ENCODE results near the gene CNNM4. TPM values are rescaled to one million over a fixed set of nuclear protein-coding genes. Genes with fewer than 3 reads are reported as not detected.
A peak's percentile ranks its signal among the peaks of the same experiment; 100 is the strongest.

Gene CNNM4
- total RNA-seq, 1 donor, result 5.5 TPM

- Histone ChIP-seq H3K9me3 (ENCODE audit: low read depth, low read length) (no peaks in the 10 kb centered on the region), H3K4me3 (ENCODE audit: low read length) (no peak overlapping the region), H3K4me1 (ENCODE audit: insufficient read depth, low read length) (peaks cover 14% of the 10 kb centered on the region), H3K27me3 (ENCODE audit: insufficient read depth, low read length) (no peaks in the 10 kb centered on the region)
Observed at GRCh38 chr2:96747061-96747617, 13.6 kb upstream of the CNNM4 start.

- no peaks in the 10 kb centered on the region for H3K9me3 ChIP-seq (ENCODE audit: low read depth, low read length)
- peaks cover 9% of the 10 kb centered on the region for H3K4me1 ChIP-seq (ENCODE audit: insufficient read depth, low read length)
- no peak overlapping the region for H3K4me3 ChIP-seq (ENCODE audit: low read length)
- H3K27me3 ChIP-seq (ENCODE audit: insufficient read depth, low read length), result no peaks in the 10 kb centered on the region
Observed at GRCh38 chr2:96751800-96752199, 8.9 kb upstream of the CNNM4 start.

- H3K4me3 ChIP-seq (ENCODE audit: low read length), result no peak overlapping the region
- H3K9me3 ChIP-seq (ENCODE audit: low read depth, low read length), result no peaks in the 10 kb centered on the region
- no peaks in the 10 kb centered on the region for H3K4me1 ChIP-seq (ENCODE audit: insufficient read depth, low read length)
- no peaks in the 10 kb centered on the region for H3K27me3 ChIP-seq (ENCODE audit: insufficient read depth, low read length)
Observed at GRCh38 chr2:96753661-96754282, 6.9 kb upstream of the CNNM4 start.

- Histone ChIP-seq H3K9me3 (ENCODE audit: low read depth, low read length) (no peaks in the 10 kb centered on the region), H3K4me1 (ENCODE audit: insufficient read depth, low read length) (peaks cover 3% of the 10 kb centered on the region), H3K4me3 (ENCODE audit: low read length) (no peak overlapping the region), H3K27me3 (ENCODE audit: insufficient read depth, low read length) (no peaks in the 10 kb centered on the region)
Observed at GRCh38 chr2:96754317-96754716, 6.4 kb upstream of the CNNM4 start.

GRCh38 chr2:96756788-96757476 lies 3.8 kb upstream of the CNNM4 start:
- H3K4me3 ChIP-seq (ENCODE audit: low read length), result no peak overlapping the region
- H3K27me3 ChIP-seq (ENCODE audit: insufficient read depth, low read length), result no peaks in the 10 kb centered on the region
- peaks cover 26% of the 10 kb centered on the region for H3K4me1 ChIP-seq (ENCODE audit: insufficient read depth, low read length)
- H3K9me3 ChIP-seq (ENCODE audit: low read depth, low read length), result no peaks in the 10 kb centered on the region

- no peaks in the 10 kb centered on the region for H3K9me3 ChIP-seq (ENCODE audit: low read depth, low read length)
- H3K4me1 ChIP-seq (ENCODE audit: insufficient read depth, low read length), result peaks cover 31% of the 10 kb centered on the region
- H3K4me3 ChIP-seq (ENCODE audit: low read length), result no peak overlapping the region
- no peaks in the 10 kb centered on the region for H3K27me3 ChIP-seq (ENCODE audit: insufficient read depth, low read length)
Observed at GRCh38 chr2:96757477-96757860, 3.2 kb upstream of the CNNM4 start.

GRCh38 chr2:96758987-96759386 lies 1.7 kb upstream of the CNNM4 start:
- H3K4me1 ChIP-seq (ENCODE audit: insufficient read depth, low read length), result peaks cover 46% of the 10 kb centered on the region
- H3K4me3 ChIP-seq (ENCODE audit: low read length), result no peak overlapping the region
- no peaks in the 10 kb centered on the region for H3K27me3 ChIP-seq (ENCODE audit: insufficient read depth, low read length)
- no peaks in the 10 kb centered on the region for H3K9me3 ChIP-seq (ENCODE audit: low read depth, low read length)

GRCh38 chr2:96759548-96759947 lies 1.2 kb upstream of the CNNM4 start:
- no peaks in the 10 kb centered on the region for H3K27me3 ChIP-seq (ENCODE audit: insufficient read depth, low read length)
- H3K4me1 ChIP-seq (ENCODE audit: insufficient read depth, low read length), result peaks cover 52% of the 10 kb centered on the region

GRCh38 chr2:96760986-96761832 lies 507 bp downstream of the CNNM4 start:
- no peaks in the 10 kb centered on the region for H3K27me3 ChIP-seq (ENCODE audit: insufficient read depth, low read length)
- H3K9me3 ChIP-seq (ENCODE audit: low read depth, low read length), result no peaks in the 10 kb centered on the region
- H3K4me1 ChIP-seq (ENCODE audit: insufficient read depth, low read length), result peaks cover 60% of the 10 kb centered on the region
- peak overlapping the region; percentile 58 for H3K4me3 ChIP-seq (ENCODE audit: low read length)

More at GRCh38 chr2:96759548-96759947, 1.2 kb upstream of the CNNM4 start:
- Histone ChIP-seq H3K9me3 (ENCODE audit: low read depth, low read length) (no peaks in the 10 kb centered on the region), H3K4me3 (ENCODE audit: low read length) (no peak overlapping the region)

GRCh38 chr2:96762529-96763311 lies 2.0 kb downstream of the CNNM4 start:
- H3K27me3 ChIP-seq (ENCODE audit: insufficient read depth, low read length), result no peaks in the 10 kb centered on the region
- peaks cover 72% of the 10 kb centered on the region for H3K4me1 ChIP-seq (ENCODE audit: insufficient read depth, low read length)
- no peaks in the 10 kb centered on the region for H3K9me3 ChIP-seq (ENCODE audit: low read depth, low read length)
- H3K4me3 ChIP-seq (ENCODE audit: low read length), result peak overlapping the region; percentile 29

GRCh38 chr2:96763511-96764252 lies 3.0 kb downstream of the CNNM4 start:
- Histone ChIP-seq H3K27me3 (ENCODE audit: insufficient read depth, low read length) (no peaks in the 10 kb centered on the region), H3K4me1 (ENCODE audit: insufficient read depth, low read length) (peaks cover 81% of the 10 kb centered on the region), H3K9me3 (ENCODE audit: low read depth, low read length) (no peaks in the 10 kb centered on the region), H3K4me3 (ENCODE audit: low read length) (peak overlapping the region; percentile 29)

GRCh38 chr2:96764253-96764637 lies 3.5 kb downstream of the CNNM4 start:
- peak overlapping the region; percentile 6 for H3K4me3 ChIP-seq (ENCODE audit: low read length)
- no peaks in the 10 kb centered on the region for H3K27me3 ChIP-seq (ENCODE audit: insufficient read depth, low read length)
- no peaks in the 10 kb centered on the region for H3K9me3 ChIP-seq (ENCODE audit: low read depth, low read length)
- H3K4me1 ChIP-seq (ENCODE audit: insufficient read depth, low read length), result peaks cover 79% of the 10 kb centered on the region

GRCh38 chr2:96767135-96767871 lies 6.6 kb downstream of the CNNM4 start:
- Histone ChIP-seq H3K4me3 (ENCODE audit: low read length) (no peak overlapping the region), H3K4me1 (ENCODE audit: insufficient read depth, low read length) (peaks cover 52% of the 10 kb centered on the region), H3K27me3 (ENCODE audit: insufficient read depth, low read length) (no peaks in the 10 kb centered on the region), H3K9me3 (ENCODE audit: low read depth, low read length) (no peaks in the 10 kb centered on the region)
